HCT116 (cell line): ENCODE measurements around the gene LRIT2.

Source experiments
- EZH2 ChIP-seq: fragments of 200-600 bp; sonication (generic); IDR thresholded peaks from 2 replicates; pipeline ENCODE4 v1.6.1; 2017; ENCODE audit warnings: antibody characterized with exemption, mixed run types
- JUND ChIP-seq: IDR thresholded peaks from 2 replicates; pipeline ENCODE4 v1.6.1; 2012
- SIN3A ChIP-seq: IDR thresholded peaks from 2 replicates; pipeline ENCODE4 v1.6.1; 2012; ENCODE audit warnings: low read depth
- YY1 ChIP-seq: IDR thresholded peaks from 2 replicates; pipeline ENCODE4 v1.6.1; 2011; ENCODE audit warnings: low read length, low read depth, moderate library complexity, mild to moderate bottlenecking; ENCODE audit not compliant: insufficient replicate concordance; ENCODE audit errors: extremely low read depth
- ZNF274 ChIP-seq: fragments of 200-500 bp; sonication (Bioruptor generic); IDR thresholded peaks from 2 replicates; pipeline ENCODE4 v1.6.1; 2014; ENCODE audit warnings: mild to moderate bottlenecking, low read depth, low read length, inconsistent platforms
- TF ChIP-seq, protein P1 (sequence below), 3 experiments: fragments of 200-600 bp in 1 of 3; sonication (generic) in 1 of 3; IDR thresholded peaks in 2 of 3; conservative IDR thresholded peaks in 1 of 3; 2 replicates each; pipeline ENCODE4 v1.5.1; 2012 to 2017; ENCODE audit warnings: low read depth in 2 of 3, low read length in 2 of 3, antibody characterized with exemption in 1 of 3, borderline replicate concordance in 1 of 3, control low read depth in 1 of 3, mild to moderate bottlenecking in 1 of 3, mixed read lengths in 1 of 3, mixed run types in 1 of 3, moderate library complexity in 1 of 3; ENCODE audit not compliant: insufficient read depth in 1 of 3
- TF ChIP-seq, protein P2 (sequence below): IDR thresholded peaks from 2 replicates; pipeline ENCODE4 v1.6.1; 2012

DNA sequence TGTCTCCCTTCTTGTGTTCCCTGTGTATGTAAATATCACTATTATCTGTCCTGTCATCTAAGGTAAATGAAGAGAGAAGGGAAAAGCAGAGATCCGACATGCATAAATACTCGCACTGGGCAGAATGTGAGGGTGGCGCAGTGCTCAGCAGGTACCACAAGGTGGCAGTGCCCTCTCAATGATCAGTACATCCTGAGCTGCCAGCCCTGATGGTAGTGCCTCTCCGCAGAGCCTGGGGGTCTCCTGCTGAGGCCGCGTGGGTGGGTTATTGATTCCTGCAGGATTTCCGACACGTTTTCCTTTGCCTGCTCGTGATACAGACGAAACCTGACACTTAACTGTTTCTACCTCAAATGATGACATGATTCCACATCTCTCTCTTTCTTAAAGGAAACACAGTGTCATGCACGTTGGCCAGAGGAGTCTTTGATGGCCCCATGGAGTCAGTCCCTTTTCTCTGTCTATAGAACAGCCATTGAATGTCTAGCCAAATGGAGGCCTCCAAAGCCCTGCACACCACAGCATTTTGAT lies 39.3 kb upstream of the LRIT2 start:
- TF ChIP-seq EZH2 (no peak), YY1 (no peak), SIN3A (no peak), ZNF274 (no peak), JUND (no peak)
- TF ChIP-seq, protein P1, sequence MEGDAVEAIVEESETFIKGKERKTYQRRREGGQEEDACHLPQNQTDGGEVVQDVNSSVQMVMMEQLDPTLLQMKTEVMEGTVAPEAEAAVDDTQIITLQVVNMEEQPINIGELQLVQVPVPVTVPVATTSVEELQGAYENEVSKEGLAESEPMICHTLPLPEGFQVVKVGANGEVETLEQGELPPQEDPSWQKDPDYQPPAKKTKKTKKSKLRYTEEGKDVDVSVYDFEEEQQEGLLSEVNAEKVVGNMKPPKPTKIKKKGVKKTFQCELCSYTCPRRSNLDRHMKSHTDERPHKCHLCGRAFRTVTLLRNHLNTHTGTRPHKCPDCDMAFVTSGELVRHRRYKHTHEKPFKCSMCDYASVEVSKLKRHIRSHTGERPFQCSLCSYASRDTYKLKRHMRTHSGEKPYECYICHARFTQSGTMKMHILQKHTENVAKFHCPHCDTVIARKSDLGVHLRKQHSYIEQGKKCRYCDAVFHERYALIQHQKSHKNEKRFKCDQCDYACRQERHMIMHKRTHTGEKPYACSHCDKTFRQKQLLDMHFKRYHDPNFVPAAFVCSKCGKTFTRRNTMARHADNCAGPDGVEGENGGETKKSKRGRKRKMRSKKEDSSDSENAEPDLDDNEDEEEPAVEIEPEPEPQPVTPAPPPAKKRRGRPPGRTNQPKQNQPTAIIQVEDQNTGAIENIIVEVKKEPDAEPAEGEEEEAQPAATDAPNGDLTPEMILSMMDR (IDR thresholded peaks at IDR 0.05 in 2 of 3, conservative IDR thresholded peaks at IDR 0.05 in 1 of 3; ENCODE audit: borderline replicate concordance in 1 of 3, insufficient read depth in 1 of 3, low read depth in 2 of 3, low read length in 2 of 3) = peak; percentile 80 to 96 (median 91)
- TF ChIP-seq, protein P2, sequence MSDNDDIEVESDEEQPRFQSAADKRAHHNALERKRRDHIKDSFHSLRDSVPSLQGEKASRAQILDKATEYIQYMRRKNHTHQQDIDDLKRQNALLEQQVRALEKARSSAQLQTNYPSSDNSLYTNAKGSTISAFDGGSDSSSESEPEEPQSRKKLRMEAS = no peak
